ENCODE data around the gene FBXL5.

FBXL5 gene

DNA sequence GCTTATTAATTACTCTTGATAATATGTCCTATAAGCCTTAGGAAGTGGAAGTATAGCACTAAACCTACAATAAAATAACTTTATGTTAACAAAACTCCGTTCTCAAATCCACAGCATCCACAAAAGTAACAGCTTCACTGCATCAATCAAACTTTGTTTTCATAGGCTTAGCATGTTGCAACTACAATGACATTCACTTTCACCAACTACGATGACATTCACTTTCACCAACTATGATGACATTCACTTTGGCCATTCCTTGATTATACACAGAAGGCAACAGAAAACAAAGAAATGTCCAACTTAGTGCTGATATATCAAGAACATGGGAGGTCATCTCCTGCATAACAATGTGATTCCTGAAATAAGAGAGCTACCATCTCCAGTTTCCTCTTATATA is 44.3 kb downstream of the FBXL5 start:
- no peak overlapping the region for H3K27ac ChIP-seq
- TF ChIP-seq, protein P1, sequence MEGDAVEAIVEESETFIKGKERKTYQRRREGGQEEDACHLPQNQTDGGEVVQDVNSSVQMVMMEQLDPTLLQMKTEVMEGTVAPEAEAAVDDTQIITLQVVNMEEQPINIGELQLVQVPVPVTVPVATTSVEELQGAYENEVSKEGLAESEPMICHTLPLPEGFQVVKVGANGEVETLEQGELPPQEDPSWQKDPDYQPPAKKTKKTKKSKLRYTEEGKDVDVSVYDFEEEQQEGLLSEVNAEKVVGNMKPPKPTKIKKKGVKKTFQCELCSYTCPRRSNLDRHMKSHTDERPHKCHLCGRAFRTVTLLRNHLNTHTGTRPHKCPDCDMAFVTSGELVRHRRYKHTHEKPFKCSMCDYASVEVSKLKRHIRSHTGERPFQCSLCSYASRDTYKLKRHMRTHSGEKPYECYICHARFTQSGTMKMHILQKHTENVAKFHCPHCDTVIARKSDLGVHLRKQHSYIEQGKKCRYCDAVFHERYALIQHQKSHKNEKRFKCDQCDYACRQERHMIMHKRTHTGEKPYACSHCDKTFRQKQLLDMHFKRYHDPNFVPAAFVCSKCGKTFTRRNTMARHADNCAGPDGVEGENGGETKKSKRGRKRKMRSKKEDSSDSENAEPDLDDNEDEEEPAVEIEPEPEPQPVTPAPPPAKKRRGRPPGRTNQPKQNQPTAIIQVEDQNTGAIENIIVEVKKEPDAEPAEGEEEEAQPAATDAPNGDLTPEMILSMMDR (conservative IDR thresholded peaks at IDR 0.05): no peak
- no peak for TF ChIP-seq ZFX (IDR thresholded peaks at IDR 0.05)

DNA sequence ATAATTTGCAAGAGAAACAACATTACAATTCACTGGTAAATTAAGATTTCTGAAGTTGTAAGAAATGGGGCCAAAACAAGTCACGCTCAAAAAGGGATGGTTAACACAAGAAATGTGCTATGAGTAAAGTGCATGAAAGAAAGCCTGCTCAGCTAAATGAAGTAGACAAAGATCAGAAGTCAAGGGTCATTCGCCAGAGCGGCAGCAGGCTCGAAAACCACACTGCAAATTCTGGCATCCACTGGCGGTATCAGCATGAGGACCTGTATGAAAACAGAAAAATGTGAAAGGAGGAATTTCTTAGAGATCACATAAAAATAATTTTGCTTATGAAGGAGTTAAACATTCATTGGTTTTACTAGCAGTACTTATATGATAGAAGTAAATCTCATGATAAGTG is 49.6 kb downstream of the FBXL5 start:
- TF ChIP-seq, protein P1 (conservative IDR thresholded peaks at IDR 0.05): no peak
- H3K27ac ChIP-seq: no peak overlapping the region

- no peak for TF ChIP-seq ZFX (IDR thresholded peaks at IDR 0.05)
- TF ChIP-seq, protein P1 (conservative IDR thresholded peaks at IDR 0.05): no peak
- H3K27ac ChIP-seq: no peak overlapping the region
Measured at GRCh38 chr4:15601862-15602261, 53.3 kb downstream of the FBXL5 start.

GRCh38 chr4:15600176-15600575 is 55.0 kb downstream of the FBXL5 start:
- TF ChIP-seq, protein P1 (conservative IDR thresholded peaks at IDR 0.05): no peak
- no peak for TF ChIP-seq ZFX (IDR thresholded peaks at IDR 0.05)
- H3K27ac ChIP-seq: no peak overlapping the region

- TF ChIP-seq ZFX (IDR thresholded peaks at IDR 0.05): no peak
- TF ChIP-seq, protein P1 (conservative IDR thresholded peaks at IDR 0.05): no peak
- H3K27ac ChIP-seq: no peak overlapping the region
Measured at GRCh38 chr4:15598644-15599043, 56.5 kb downstream of the FBXL5 start.

DNA sequence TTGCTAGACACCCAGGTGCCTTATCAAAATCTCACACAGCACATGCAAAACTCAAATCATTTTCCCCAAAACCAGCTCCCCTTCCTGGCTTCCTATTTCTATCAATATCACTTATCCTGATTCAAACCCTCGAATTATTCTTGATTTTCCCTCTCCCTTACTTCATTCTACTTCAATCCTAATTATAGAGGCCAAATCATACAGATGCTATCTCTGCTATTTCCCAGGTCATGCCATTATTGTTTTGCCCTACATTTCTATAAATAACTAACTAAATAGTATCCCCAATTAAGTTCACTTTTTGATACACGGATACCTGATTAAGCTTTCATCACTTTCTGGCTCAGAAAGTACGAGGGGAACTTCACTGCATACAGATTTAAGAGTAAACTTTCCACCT is 62.4 kb downstream of the FBXL5 start:
- H3K27ac ChIP-seq: no peak overlapping the region
- TF ChIP-seq, protein P1 (conservative IDR thresholded peaks at IDR 0.05): no peak
- TF ChIP-seq ZFX (IDR thresholded peaks at IDR 0.05): no peak

GRCh38 chr4:15587649-15588048 is 67.5 kb downstream of the FBXL5 start:
- no peak overlapping the region for H3K27ac ChIP-seq
- TF ChIP-seq, protein P1 (conservative IDR thresholded peaks at IDR 0.05): no peak
- no peak for TF ChIP-seq ZFX (IDR thresholded peaks at IDR 0.05)

Data from C4-2B (cell line).